Activated T-helper 17 cell treated with anti-CD3 and anti-CD28 coated beads, Interleukin-2, amount 50 U/mL, for 72 hours (primary cell): ENCODE results near the gene RPS6KA2. TPM values are rescaled to one million over a fixed set of nuclear protein-coding genes. Genes with fewer than 3 reads are reported as not detected.

ENCODE experiments used
- ATAC-seq: fragments of 150-1000 bp; cut with Tn5 transposase; replicated peaks from 2 replicates; pipeline ENCODE4 v1.10.0; 2021; ENCODE audit warnings: mild to moderate bottlenecking, moderate library complexity
- H3K27ac Mint-ChIP-seq: one replicate; pipeline ENCODE4 v1.8.0; 2022; ENCODE audit warnings: mixed read lengths
- H3K27me3 Mint-ChIP-seq: one replicate; pipeline ENCODE4 v1.8.0; 2022; ENCODE audit warnings: mixed read lengths
- H3K36me3 Mint-ChIP-seq: one replicate; pipeline ENCODE4 v1.8.0; 2022; ENCODE audit warnings: low read depth, mild to moderate bottlenecking, mixed read lengths
- H3K4me1 Mint-ChIP-seq: one replicate; pipeline ENCODE4 v1.8.0; 2022; ENCODE audit warnings: mixed read lengths
- H3K4me3 Mint-ChIP-seq: one replicate; pipeline ENCODE4 v1.8.0; 2022; ENCODE audit warnings: mild to moderate bottlenecking, mixed read lengths
- H3K9me3 Mint-ChIP-seq: one replicate; pipeline ENCODE4 v1.8.0; 2022; ENCODE audit warnings: mixed read lengths
- total RNA-seq, 2 donors: library from RNA; stranded (reverse); gene quantifications; one replicate each; pipeline ENCODE4 v1.2.3, GENCODE V29; 2022

Gene RPS6KA2
- total RNA-seq, result 1 to 10 TPM; 1.3 to 1.5 TPM

DNA sequence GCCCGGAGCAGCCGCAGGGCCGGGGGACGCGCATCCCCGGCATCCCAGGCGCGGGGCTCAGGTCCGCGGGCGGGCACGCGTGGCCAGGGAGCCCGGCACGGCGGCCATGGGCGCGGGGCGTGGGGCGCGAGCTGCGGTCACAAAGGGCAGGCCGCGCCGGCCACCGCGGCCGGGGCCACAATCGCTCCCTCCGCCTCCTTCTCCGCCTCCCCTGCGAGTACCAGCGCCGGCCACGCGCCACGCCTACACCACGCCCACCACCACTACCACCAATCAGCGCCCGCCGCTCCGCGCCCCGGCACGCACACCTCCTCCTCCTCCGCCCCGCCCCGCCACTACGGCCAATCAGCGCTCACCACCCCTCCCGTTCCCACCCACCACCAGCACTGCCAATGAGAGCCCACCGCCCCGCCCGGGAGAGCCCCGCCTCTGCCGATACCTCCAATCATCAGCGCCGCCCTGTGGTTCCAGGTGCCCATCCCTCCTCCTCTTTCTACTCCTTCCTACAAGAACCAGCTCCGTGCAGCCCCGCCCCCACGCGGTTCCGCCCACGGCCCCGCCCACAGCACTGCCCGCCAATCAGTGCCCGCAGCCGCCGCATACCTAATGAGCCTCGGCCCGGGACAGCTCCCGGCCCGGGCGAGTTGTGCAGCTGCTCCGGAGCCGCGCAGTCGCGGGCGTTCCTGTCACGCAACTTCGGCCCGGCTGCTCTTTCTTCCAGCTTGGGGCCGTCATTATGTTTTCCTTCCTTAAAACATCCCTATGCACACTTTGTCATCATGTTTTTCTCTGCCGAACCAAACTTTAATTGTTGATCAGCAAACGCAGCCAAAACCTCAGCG is at the start of gene RPS6KA2:
Gene RPS6KA2 (minus strand): TSS at position 219 of the 842 bp plus-strand sequence. CDS start 232 bp downstream, outside the sequence.
- no peaks in the 10 kb centered on the region for H3K36me3 Mint-ChIP-seq
- H3K4me1 Mint-ChIP-seq, result peaks cover 11% of the 10 kb centered on the region
- peak within 1 kb of the TSS; percentile 84 for H3K4me3 Mint-ChIP-seq
- peak within 1 kb of the TSS; percentile 61 for H3K27ac Mint-ChIP-seq
- peaks cover 26% of the 10 kb centered on the region for H3K27me3 Mint-ChIP-seq
- peak; percentile 93 for ATAC-seq
- no peaks in the 10 kb centered on the region for H3K9me3 Mint-ChIP-seq

- Mint-ChIP-seq H3K27me3 (peaks cover 4% of the 10 kb centered on the region), H3K9me3 (no peaks in the 10 kb centered on the region), H3K4me3 (no peak overlapping the region), H3K36me3 (no peaks in the 10 kb centered on the region), H3K4me1 (no peaks in the 10 kb centered on the region), H3K27ac (no peak overlapping the region)
- no peak for ATAC-seq
Observed at GRCh38 chr6:166676270-166676860, 49.3 kb upstream of the RPS6KA2 start.

DNA sequence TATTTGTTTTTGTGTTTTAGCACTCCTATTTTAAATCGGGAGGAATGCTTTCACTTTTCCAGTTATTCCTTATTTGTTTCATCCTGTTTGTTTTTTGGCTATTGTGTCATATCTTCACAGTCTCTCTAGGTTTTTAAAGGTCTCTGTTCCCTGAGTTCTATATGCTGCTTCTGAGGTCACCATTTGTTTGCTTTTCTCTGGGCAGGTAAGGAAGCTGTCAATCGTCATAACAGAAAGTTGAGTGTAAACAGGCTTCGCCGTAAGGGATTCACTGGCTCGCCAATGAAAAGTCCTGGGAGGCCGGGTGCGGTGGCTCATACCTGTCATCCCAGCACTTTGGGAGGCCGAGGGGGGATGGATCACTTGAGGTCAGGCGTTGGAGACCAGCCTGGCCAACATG is 48.7 kb upstream of the RPS6KA2 start:
- no peak overlapping the region for H3K27ac Mint-ChIP-seq
- no peaks in the 10 kb centered on the region for H3K4me1 Mint-ChIP-seq
- peaks cover 4% of the 10 kb centered on the region for H3K27me3 Mint-ChIP-seq

GRCh38 chr6:166673309-166673708 is 46.3 kb upstream of the RPS6KA2 start:
- no peaks in the 10 kb centered on the region for H3K9me3 Mint-ChIP-seq
- peaks cover 4% of the 10 kb centered on the region for H3K27me3 Mint-ChIP-seq
- no peak for ATAC-seq
- no peaks in the 10 kb centered on the region for H3K36me3 Mint-ChIP-seq
- no peak overlapping the region for H3K4me3 Mint-ChIP-seq
- no peaks in the 10 kb centered on the region for H3K4me1 Mint-ChIP-seq
- H3K27ac Mint-ChIP-seq, result no peak overlapping the region

More for the DNA sequence above, 48.7 kb upstream of the RPS6KA2 start:
- H3K4me3 Mint-ChIP-seq, result no peak overlapping the region
- no peaks in the 10 kb centered on the region for H3K9me3 Mint-ChIP-seq
- ATAC-seq, result no peak
- H3K36me3 Mint-ChIP-seq, result no peaks in the 10 kb centered on the region

- Mint-ChIP-seq H3K4me3 (no peak overlapping the region), H3K9me3 (no peaks in the 10 kb centered on the region), H3K27me3 (peaks cover 4% of the 10 kb centered on the region), H3K27ac (no peak overlapping the region), H3K36me3 (no peaks in the 10 kb centered on the region), H3K4me1 (no peaks in the 10 kb centered on the region)
- ATAC-seq, result no peak
Observed at GRCh38 chr6:166672624-166673206, 45.7 kb upstream of the RPS6KA2 start.

- Mint-ChIP-seq H3K4me3 (no peak overlapping the region), H3K27me3 (peaks cover 4% of the 10 kb centered on the region), H3K27ac (no peak overlapping the region), H3K4me1 (no peaks in the 10 kb centered on the region), H3K9me3 (no peaks in the 10 kb centered on the region), H3K36me3 (no peaks in the 10 kb centered on the region)
- ATAC-seq, result no peak
Observed at GRCh38 chr6:166672146-166672545, 45.1 kb upstream of the RPS6KA2 start.

DNA sequence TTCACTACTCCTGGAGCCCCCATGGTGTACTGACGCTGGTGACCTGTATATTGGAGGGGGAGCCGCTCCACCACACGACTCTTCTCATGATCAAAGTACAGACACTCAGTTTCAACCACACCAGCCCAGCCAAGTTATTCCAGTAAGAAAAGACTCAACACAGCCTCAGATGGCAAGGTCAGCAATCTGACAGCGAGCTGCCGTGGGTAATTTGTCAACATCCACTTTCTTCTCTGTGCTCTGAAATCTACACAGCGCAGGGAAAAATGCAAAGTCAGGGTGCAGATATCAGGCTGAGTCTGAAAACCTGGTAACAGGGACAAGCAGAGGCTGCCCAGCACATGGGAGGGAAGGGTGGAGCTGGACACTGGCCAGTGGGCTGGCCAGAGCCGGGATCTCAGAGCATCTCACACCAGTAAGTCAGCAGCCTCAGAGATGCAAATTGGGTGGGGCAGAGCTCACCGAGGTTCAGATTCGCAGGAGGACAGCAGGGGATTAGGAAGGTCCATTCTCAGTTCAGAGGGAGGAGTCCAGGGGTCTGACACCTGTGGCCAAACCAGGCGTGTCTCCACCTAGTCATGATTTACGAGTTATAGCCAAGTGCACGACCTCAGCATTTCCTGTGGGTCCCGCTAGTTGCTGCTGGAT is 44.5 kb upstream of the RPS6KA2 start:
- peaks cover 4% of the 10 kb centered on the region for H3K27me3 Mint-ChIP-seq
- no peak for ATAC-seq
- no peaks in the 10 kb centered on the region for H3K4me1 Mint-ChIP-seq
- no peaks in the 10 kb centered on the region for H3K36me3 Mint-ChIP-seq
- no peaks in the 10 kb centered on the region for H3K9me3 Mint-ChIP-seq
- H3K27ac Mint-ChIP-seq, result no peak overlapping the region
- H3K4me3 Mint-ChIP-seq, result no peak overlapping the region

DNA sequence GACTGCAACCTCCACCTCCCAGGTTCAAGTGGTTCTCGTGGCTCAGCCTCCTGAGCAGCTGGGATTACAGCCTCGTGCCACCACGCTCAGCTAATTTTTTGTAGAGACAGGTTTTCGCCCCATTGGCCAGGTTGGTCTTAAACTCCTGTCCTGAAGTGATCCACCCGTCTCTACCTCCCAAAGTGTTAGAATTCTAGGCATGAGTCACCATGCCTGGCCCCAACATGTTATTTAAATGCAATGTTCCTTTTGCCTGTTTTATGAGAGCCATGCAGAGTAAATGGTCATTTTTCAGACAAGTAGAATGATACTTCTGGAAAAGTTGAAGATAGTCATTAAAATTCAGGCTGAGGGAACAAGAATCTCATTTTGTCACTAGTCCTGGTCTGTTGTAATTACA is 43.8 kb upstream of the RPS6KA2 start:
- no peaks in the 10 kb centered on the region for H3K36me3 Mint-ChIP-seq
- no peak overlapping the region for H3K27ac Mint-ChIP-seq
- peaks cover 4% of the 10 kb centered on the region for H3K27me3 Mint-ChIP-seq
- no peaks in the 10 kb centered on the region for H3K4me1 Mint-ChIP-seq
- ATAC-seq, result no peak
- no peak overlapping the region for H3K4me3 Mint-ChIP-seq
- H3K9me3 Mint-ChIP-seq, result no peaks in the 10 kb centered on the region

DNA sequence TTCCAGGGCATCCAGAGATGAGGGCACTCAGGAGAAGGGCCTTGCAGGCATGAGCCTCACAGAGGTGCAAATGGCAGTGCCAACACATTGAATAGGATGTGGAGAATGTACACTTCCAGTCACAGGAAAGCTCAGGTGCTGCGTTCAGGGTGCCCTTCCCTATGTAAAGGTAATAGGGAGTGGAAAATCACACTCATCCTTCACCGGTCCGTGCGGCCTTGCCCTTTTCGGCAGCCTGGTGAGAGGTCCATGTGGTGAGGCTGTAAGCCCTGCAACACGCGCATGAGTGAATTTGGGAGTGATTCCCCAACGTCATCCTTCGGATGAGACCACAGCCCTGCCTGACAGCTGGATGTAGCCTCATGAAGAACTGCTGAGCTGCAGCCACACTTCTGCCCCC is 43.0 kb upstream of the RPS6KA2 start:
- Mint-ChIP-seq H3K27ac (no peak overlapping the region), H3K9me3 (no peaks in the 10 kb centered on the region), H3K4me1 (no peaks in the 10 kb centered on the region), H3K4me3 (no peak overlapping the region), H3K36me3 (no peaks in the 10 kb centered on the region), H3K27me3 (no peaks in the 10 kb centered on the region)
- ATAC-seq, result no peak

DNA sequence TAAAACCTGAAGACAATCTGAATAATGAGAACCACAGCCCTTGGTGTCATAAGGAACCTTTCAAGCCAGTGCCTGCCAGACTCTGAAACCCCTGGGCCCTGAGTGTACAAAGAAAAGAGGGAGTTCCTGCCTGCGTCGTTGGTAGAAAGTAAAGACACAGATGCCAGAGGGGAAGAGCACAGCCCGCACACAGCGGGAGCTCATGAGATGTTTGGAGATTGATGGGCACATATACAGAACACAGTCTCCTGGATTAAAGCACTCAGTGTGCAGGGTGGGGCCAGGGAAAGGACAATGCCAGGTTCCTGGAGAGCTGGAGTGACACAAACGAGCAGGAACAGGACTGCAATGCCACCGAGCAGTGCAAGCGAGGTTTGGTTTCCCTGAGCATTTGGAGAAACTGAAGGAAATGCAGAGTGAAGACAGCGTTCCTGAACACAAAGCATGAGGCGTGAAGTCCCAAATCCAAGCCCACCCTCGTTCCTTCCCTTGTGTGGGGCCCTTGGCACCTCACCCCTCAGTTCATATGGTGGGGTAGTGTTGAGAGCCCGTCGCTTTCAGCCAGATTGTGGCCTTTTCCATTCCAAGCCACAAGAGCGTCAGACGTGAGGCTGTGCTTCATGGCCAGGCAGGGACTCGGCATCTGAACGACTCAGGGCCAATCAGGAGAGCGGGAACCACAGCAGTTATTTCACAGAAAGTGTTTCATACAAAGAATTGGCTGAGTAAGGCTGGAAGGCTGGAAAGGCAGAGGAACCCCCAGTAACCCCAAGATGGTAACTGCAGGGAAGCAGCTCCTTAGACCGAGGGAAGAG is 41.0 kb upstream of the RPS6KA2 start:
- no peaks in the 10 kb centered on the region for H3K9me3 Mint-ChIP-seq
- no peak for ATAC-seq
- H3K4me3 Mint-ChIP-seq, result no peak overlapping the region
- H3K27me3 Mint-ChIP-seq, result no peaks in the 10 kb centered on the region
- no peaks in the 10 kb centered on the region for H3K36me3 Mint-ChIP-seq
- no peak overlapping the region for H3K27ac Mint-ChIP-seq
- H3K4me1 Mint-ChIP-seq, result no peaks in the 10 kb centered on the region

- peaks cover 3% of the 10 kb centered on the region for H3K27me3 Mint-ChIP-seq
- no peaks in the 10 kb centered on the region for H3K9me3 Mint-ChIP-seq
- no peaks in the 10 kb centered on the region for H3K4me1 Mint-ChIP-seq
- no peak overlapping the region for H3K4me3 Mint-ChIP-seq
- H3K36me3 Mint-ChIP-seq, result no peaks in the 10 kb centered on the region
- no peak overlapping the region for H3K27ac Mint-ChIP-seq
- ATAC-seq, result no peak
Observed at GRCh38 chr6:166664135-166664534, 37.1 kb upstream of the RPS6KA2 start.

DNA sequence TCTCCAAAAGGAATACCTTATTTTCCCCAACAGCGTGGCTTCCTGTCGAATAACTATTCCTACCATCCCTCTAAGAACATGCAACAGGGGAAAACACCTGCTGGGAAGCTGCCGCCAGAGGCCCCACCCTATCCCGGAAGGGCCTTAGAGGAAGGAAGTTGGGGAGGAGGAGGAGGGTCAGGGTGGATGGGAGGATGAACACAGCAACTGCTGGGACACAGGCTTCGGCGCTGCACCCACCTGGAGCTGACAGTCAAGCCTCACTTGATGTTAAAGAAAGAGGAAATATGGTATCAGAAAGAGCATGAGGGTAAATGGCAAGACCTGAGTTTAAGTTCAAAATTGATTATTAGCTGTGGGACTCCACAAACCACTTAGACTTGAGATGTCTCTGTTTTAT is 36.5 kb upstream of the RPS6KA2 start:
- no peaks in the 10 kb centered on the region for H3K4me1 Mint-ChIP-seq

DNA sequence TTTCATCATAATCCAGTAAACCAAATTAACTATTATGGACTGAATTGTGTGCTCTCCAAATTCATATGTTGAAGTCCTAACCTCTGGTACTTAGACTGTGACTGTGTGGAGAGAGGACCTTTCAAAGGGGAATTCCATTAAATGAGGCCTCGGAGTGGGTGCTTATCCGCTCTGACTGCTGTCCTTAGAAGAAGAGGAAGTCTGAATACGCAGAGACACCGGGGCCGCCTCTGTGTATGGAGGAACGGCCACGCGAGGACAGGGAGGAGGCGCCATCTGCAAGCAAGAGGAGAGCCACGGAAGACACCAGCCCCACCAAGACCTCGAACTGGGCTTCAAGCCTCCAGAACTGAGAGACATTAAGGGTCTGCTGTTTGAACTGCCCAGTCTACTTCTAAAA is 35.6 kb upstream of the RPS6KA2 start:
- H3K9me3 Mint-ChIP-seq, result no peaks in the 10 kb centered on the region
- no peak overlapping the region for H3K27ac Mint-ChIP-seq
- H3K4me1 Mint-ChIP-seq, result no peaks in the 10 kb centered on the region
- H3K36me3 Mint-ChIP-seq, result no peaks in the 10 kb centered on the region
- no peak overlapping the region for H3K4me3 Mint-ChIP-seq
- peaks cover 3% of the 10 kb centered on the region for H3K27me3 Mint-ChIP-seq
- no peak for ATAC-seq

More for the DNA sequence above, 36.5 kb upstream of the RPS6KA2 start:
- Mint-ChIP-seq H3K27me3 (peaks cover 3% of the 10 kb centered on the region), H3K9me3 (no peaks in the 10 kb centered on the region), H3K36me3 (no peaks in the 10 kb centered on the region), H3K27ac (no peak overlapping the region), H3K4me3 (no peak overlapping the region)
- ATAC-seq, result no peak
